H1 (cell line): ENCODE data around the gene LAD1. TPM values are rescaled to one million over a fixed set of nuclear protein-coding genes. Genes with fewer than 3 reads are reported as not detected.

ENCODE experiments used
- CTCF ChIA-PET: fragments of 300-600 bp; sonication (Branson Sonifier 250); formaldehyde crosslinking; loops from one replicate; lab custom pipeline; 2021; ENCODE audit not compliant: partially characterized antibody; lab: Charles Lee
- POLR2A ChIA-PET: fragments of 300-600 bp; sonication (Branson Sonifier 250); formaldehyde crosslinking; loops from one replicate; lab custom pipeline; 2021; ENCODE audit warnings: inconsistent platforms; ENCODE audit not compliant: partially characterized antibody; lab: Charles Lee
- DNase-seq, 2 experiments: peaks; one replicate each; pipeline versions ENCODE4 v3.0.0 to v3.0.0-alpha.2; 2010 to 2022; ENCODE audit warnings: low spot score in 2 of 2, low read depth in 1 of 2, mixed read lengths in 1 of 2
- FAIRE-seq: peaks from 2 replicates; lab custom pipeline; 2011; peaks lifted over from hg19 to GRCh38; lab: Jason Lieb, UNC
- H2AFZ ChIP-seq: 2 replicates; pipeline ENCODE4 v1.8.1; 2012; ENCODE audit warnings: low read length, inconsistent platforms
- H2AK5ac ChIP-seq: 2 replicates; pipeline ENCODE4 v1.6.1; 2013; ENCODE audit warnings: low read depth, low read length
- H2BK120ac ChIP-seq: replicated peaks from 2 replicates; pipeline ENCODE3; 2013; ENCODE audit warnings: low read depth, low read length, inconsistent platforms
- H2BK12ac ChIP-seq: 2 replicates; pipeline ENCODE4 v1.6.1; 2013; ENCODE audit warnings: low read depth, low read length
- H2BK15ac ChIP-seq: 2 replicates; pipeline ENCODE4 v1.6.1; 2013; ENCODE audit warnings: low read length
- H2BK20ac ChIP-seq: 2 replicates; pipeline ENCODE4 v1.6.1; 2013; ENCODE audit warnings: low read length
- H2BK5ac ChIP-seq: 2 replicates; pipeline ENCODE4 v1.6.1; 2013; ENCODE audit warnings: low read depth, low read length
- H3K14ac ChIP-seq: 2 replicates; pipeline ENCODE4 v1.6.1; 2013; ENCODE audit warnings: inconsistent platforms; ENCODE audit not compliant: insufficient read length
- H3K18ac ChIP-seq: 2 replicates; pipeline ENCODE4 v1.6.1; 2013; ENCODE audit warnings: low read length; ENCODE audit errors: extremely low read depth
- H3K23ac ChIP-seq: 2 replicates; pipeline ENCODE4 v1.6.1; 2013; ENCODE audit warnings: inconsistent platforms; ENCODE audit not compliant: insufficient read length
- H3K23me2 ChIP-seq: 2 replicates; pipeline ENCODE4 v1.6.1; 2013; ENCODE audit warnings: low read depth, low read length
- H3K27ac ChIP-seq: 2 replicates; pipeline ENCODE4 v1.6.1; 2011; ENCODE audit warnings: low read depth, low read length, inconsistent platforms
- H3K27me3 ChIP-seq, 4 experiments: replicated peaks in 1 of 4; 1 replicate in 1 of 4; 2 replicates in 3 of 4; pipeline versions ENCODE4 v1.6.1 to v1.8.1; 2011 to 2013; ENCODE audit warnings: low read length in 3 of 4, mild to moderate bottlenecking in 3 of 4, inconsistent platforms in 2 of 4, mixed read lengths in 2 of 4, moderate library complexity in 1 of 4; ENCODE audit not compliant: control insufficient read depth in 3 of 4, insufficient read depth in 3 of 4; ENCODE audit errors: extremely low read depth in 1 of 4
- H3K36me3 ChIP-seq, 4 experiments: 2 replicates each; pipeline versions ENCODE4 v1.6.1 to v1.8.1; 2011 to 2013; ENCODE audit warnings: mild to moderate bottlenecking in 4 of 4, low read length in 3 of 4, moderate library complexity in 2 of 4, control low read depth in 1 of 4, inconsistent platforms in 1 of 4; ENCODE audit not compliant: insufficient read depth in 4 of 4, control insufficient read depth in 2 of 4
- H3K4ac ChIP-seq: replicated peaks from 2 replicates; pipeline ENCODE3; 2013; ENCODE audit warnings: low read length, low read depth, mixed read lengths, inconsistent platforms; ENCODE audit not compliant: insufficient read length
- H3K4me1 ChIP-seq, 4 experiments: replicated peaks in 1 of 4; 1 replicate in 1 of 4; 2 replicates in 3 of 4; pipeline versions ENCODE4 v1.6.1 to v1.8.1; 2011 to 2013; ENCODE audit warnings: low read length in 3 of 4, inconsistent platforms in 2 of 4, mixed read lengths in 1 of 4; ENCODE audit not compliant: insufficient read depth in 4 of 4, control insufficient read depth in 3 of 4
- H3K4me2 ChIP-seq, 2 experiments: 2 replicates each; pipeline versions ENCODE4 v1.6.1 to v1.8.1; 2011 to 2013; ENCODE audit warnings: low read depth in 2 of 2, low read length in 2 of 2, control low read depth in 1 of 2, inconsistent platforms in 1 of 2, mild to moderate bottlenecking in 1 of 2; ENCODE audit not compliant: insufficient read depth in 1 of 2
- H3K4me3 ChIP-seq, 4 experiments: fragments of 200-600, 300-600 bp in 1 of 4; sonication (generic), shearing (Covaris generic), sonication (Bioruptor Twin) in 1 of 4; 2 replicates each; pipeline versions ENCODE4 v1.5.1 to v1.8.1; 2011 to 2016; ENCODE audit warnings: low read length in 4 of 4, low read depth in 3 of 4, control low read depth in 2 of 4, inconsistent platforms in 2 of 4, mild to moderate bottlenecking in 2 of 4, mixed read lengths in 1 of 4, moderate library complexity in 1 of 4; ENCODE audit not compliant: insufficient read depth in 2 of 4; ENCODE audit errors: extremely low read depth in 1 of 4
- H3K56ac ChIP-seq: replicated peaks from 2 replicates; pipeline ENCODE3; 2013; ENCODE audit warnings: low read depth, mild to moderate bottlenecking, mixed read lengths, low read length, inconsistent platforms; ENCODE audit not compliant: insufficient read length
- H3K79me1 ChIP-seq: 2 replicates; pipeline ENCODE4 v1.6.1; 2013; ENCODE audit warnings: low read depth, low read length, control low read depth
- H3K79me2 ChIP-seq, 2 experiments: 2 replicates each; pipeline versions ENCODE4 v1.6.1 to v1.8.1; 2012 to 2013; ENCODE audit warnings: low read length in 2 of 2, mild to moderate bottlenecking in 2 of 2, inconsistent platforms in 1 of 2; ENCODE audit not compliant: insufficient read depth in 2 of 2, control insufficient read depth in 1 of 2
- H3K9ac ChIP-seq, 4 experiments: replicated peaks in 1 of 4; 1 replicate in 1 of 4; 2 replicates in 3 of 4; pipeline versions ENCODE4 v1.6.1 to v1.8.1; 2011 to 2013; ENCODE audit warnings: low read depth in 3 of 4, low read length in 3 of 4, control low read depth in 2 of 4, mild to moderate bottlenecking in 2 of 4, moderate library complexity in 2 of 4, inconsistent platforms in 1 of 4; ENCODE audit errors: extremely low read depth in 1 of 4
- H3K9me3 ChIP-seq, 2 experiments: 2 replicates each; pipeline versions ENCODE4 v1.6.1 to v1.8.1; 2012 to 2013; ENCODE audit warnings: mild to moderate bottlenecking in 2 of 2, moderate library complexity in 2 of 2, control low read depth in 1 of 2, inconsistent platforms in 1 of 2, low read depth in 1 of 2, low read length in 1 of 2, mixed read lengths in 1 of 2; ENCODE audit not compliant: insufficient read depth in 2 of 2
- H4K20me1 ChIP-seq, 2 experiments: replicated peaks in 1 of 2; 2 replicates each; pipeline versions ENCODE3 to v1.8.1; 2011 to 2013; ENCODE audit warnings: inconsistent platforms in 2 of 2, low read length in 2 of 2, mild to moderate bottlenecking in 1 of 2; ENCODE audit not compliant: insufficient read depth in 2 of 2, control insufficient read depth in 1 of 2
- H4K5ac ChIP-seq: 2 replicates; pipeline ENCODE4 v1.6.1; 2013; ENCODE audit warnings: low read length, low read depth, mixed read lengths, inconsistent platforms; ENCODE audit not compliant: insufficient read length
- H4K8ac ChIP-seq: 2 replicates; pipeline ENCODE4 v1.8.0; 2013; ENCODE audit warnings: mild to moderate bottlenecking, moderate library complexity, low read length, inconsistent platforms; ENCODE audit not compliant: insufficient read depth; ENCODE audit errors: extremely low read depth
- H4K91ac ChIP-seq: replicated peaks from 2 replicates; pipeline ENCODE3; 2013; ENCODE audit warnings: low read length, mixed read lengths, inconsistent platforms; ENCODE audit not compliant: insufficient read length
- WGBS, 2 experiments: shearing (Covaris generic) in 1 of 2; methylation state at CpG; one replicate each; pipeline versions ENCODE4 v1.1.6 to v1.1.7; 2013 to 2015; ENCODE audit warnings: low lambda C conversion rate in 2 of 2, mixed read lengths in 2 of 2, inconsistent platforms in 1 of 2, low coverage in 1 of 2, missing lambda C conversion rate in 1 of 2; ENCODE audit not compliant: insufficient replicate concordance in 2 of 2, insufficient coverage in 1 of 2, insufficient read length in 1 of 2; ENCODE audit errors: extremely low coverage in 1 of 2, missing lambda C conversion rate in 1 of 2; 5-methylcytosine and 5-hydroxymethylcytosine counted together
- polyA plus RNA-seq, 7 experiments: library from polyadenylated mRNA; depleted of rRNA in 3 of 7; stranded (reverse) in 5 of 7; unstranded in 2 of 7; fragments of >200 nt in 5 of 7; fragments of 200-250 nt in 2 of 7; gene quantifications; 1 replicate in 5 of 7; 2 replicates in 1 of 7; 4 replicates in 1 of 7; pipeline versions ENCODE4 v1.2.1 to v1.2.3, GENCODE V29; 2011 to 2013; ENCODE audit warnings: missing spikeins in 2 of 7, mixed read lengths in 2 of 7
- total RNA-seq: library from RNA; stranded (reverse); fragmentation: NEBNext Ultra II Directional; extraction: Animal tissue kit (Norgen Biotek cat#: 25700); gene quantifications from 2 replicates; pipeline ENCODE4 v1.2.1, GENCODE V29; 2021

The LAD1 gene
- total and polyA plus RNA-seq, 2 of the 8 experiments (the other 6 are each of a cell fraction or from before 2014, with no cell fraction given): 9.3 to 32.8 TPM

DNA sequence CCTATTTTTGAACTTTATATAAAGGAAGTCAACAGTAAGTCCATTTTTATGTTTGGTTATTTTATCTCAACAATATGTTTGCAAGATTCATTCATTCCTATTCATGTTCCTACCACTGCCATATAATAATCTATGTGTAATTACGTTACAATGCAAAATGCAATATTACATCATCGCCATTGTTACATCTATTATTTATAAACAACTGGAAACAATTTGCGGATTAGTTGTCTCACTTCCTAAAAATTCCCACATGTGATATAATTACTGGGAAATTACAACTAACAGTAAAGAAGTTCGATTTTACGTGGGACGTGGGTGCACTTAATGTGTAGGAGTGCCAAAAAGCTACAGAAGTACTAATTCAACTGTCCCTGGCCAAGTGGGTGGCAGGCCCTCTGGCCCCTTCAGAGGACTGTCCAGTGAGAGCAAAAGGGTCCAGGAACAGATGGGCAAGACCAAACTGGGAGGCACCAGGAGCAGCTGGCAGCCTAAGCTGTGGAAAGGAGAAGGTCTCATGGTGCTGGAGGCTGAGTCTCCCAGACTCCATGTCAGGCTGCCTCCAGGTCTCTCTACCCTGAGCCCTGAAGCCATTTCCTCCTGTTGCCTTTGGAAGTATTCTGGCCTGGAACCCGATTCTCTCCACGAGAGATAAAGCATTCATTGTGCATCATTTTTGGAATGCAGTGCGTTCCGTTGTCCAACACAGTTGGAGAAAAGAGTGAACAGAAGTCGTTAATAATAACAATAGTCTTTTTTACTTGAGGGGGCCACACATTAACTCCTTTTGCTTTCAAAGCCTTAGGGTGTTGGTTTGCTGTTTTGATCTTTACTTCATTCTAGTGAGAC lies 64.6 kb downstream of the LAD1 start:
- H2BK20ac ChIP-seq: no peak overlapping the region
- WGBS, 2 experiments: 88% methylated on average over 11 of the region's 11 CpGs; no CpG with 5 or more reads in 1 of the 2 experiments
- H3K36me3 ChIP-seq: no peaks in the 10 kb centered on the region
- POLR2A ChIA-PET: no interaction called here
- H2AFZ ChIP-seq: no peak overlapping the region
- H3K23ac ChIP-seq: no peak overlapping the region
- H2BK5ac ChIP-seq: no peak overlapping the region
- H2BK12ac ChIP-seq: no peak overlapping the region
- H3K9me3 ChIP-seq: no peaks in the 10 kb centered on the region
- H2BK120ac ChIP-seq: no peak overlapping the region
- H3K4me2 ChIP-seq: no peak overlapping the region
- no peak overlapping the region for H3K18ac ChIP-seq
- no peak overlapping the region for H3K14ac ChIP-seq
- H3K9ac ChIP-seq: no peak overlapping the region
- no peak overlapping the region for H3K4ac ChIP-seq
- H3K79me1 ChIP-seq: no peaks in the 10 kb centered on the region; the same call in 1 of the 2 replicates
- FAIRE-seq (no peak), DNase-seq (no peak)
- no peaks in the 10 kb centered on the region; the same call in 1 of the 2 replicates for H3K23me2 ChIP-seq
- no peak overlapping the region for H3K4me3 ChIP-seq
- H2BK15ac ChIP-seq: no peak overlapping the region
- H4K20me1 ChIP-seq: no peaks in the 10 kb centered on the region
- H3K4me1 ChIP-seq: no peaks in the 10 kb centered on the region
- H4K5ac ChIP-seq: no peak overlapping the region
- no peak overlapping the region for H4K91ac ChIP-seq
- H2AK5ac ChIP-seq: no peak overlapping the region
- H3K79me2 ChIP-seq: no peaks in the 10 kb centered on the region
- H3K27ac ChIP-seq: no peak overlapping the region
- H4K8ac ChIP-seq: no peak overlapping the region
- H3K27me3 ChIP-seq: no peaks in the 10 kb centered on the region; a peak in 1 of 7 replicates
- H3K56ac ChIP-seq: no peak overlapping the region
- CTCF ChIA-PET: interaction anchor here (0.6 to 2.8 kb wide), 8 partner anchors 10 to 130 kb away, joined by 3 to 18 read pairs (median 4); no protein-coding TSS in a partner anchor
